SKM-1 (cell line): ENCODE data around the gene ZNF319.

Source experiments
- DNase-seq: peaks from one replicate; lab custom pipeline; 2025; ENCODE audit not compliant: unreplicated experiment; lab: John Stamatoyannopoulos, UW

ZNF319 gene

DNA sequence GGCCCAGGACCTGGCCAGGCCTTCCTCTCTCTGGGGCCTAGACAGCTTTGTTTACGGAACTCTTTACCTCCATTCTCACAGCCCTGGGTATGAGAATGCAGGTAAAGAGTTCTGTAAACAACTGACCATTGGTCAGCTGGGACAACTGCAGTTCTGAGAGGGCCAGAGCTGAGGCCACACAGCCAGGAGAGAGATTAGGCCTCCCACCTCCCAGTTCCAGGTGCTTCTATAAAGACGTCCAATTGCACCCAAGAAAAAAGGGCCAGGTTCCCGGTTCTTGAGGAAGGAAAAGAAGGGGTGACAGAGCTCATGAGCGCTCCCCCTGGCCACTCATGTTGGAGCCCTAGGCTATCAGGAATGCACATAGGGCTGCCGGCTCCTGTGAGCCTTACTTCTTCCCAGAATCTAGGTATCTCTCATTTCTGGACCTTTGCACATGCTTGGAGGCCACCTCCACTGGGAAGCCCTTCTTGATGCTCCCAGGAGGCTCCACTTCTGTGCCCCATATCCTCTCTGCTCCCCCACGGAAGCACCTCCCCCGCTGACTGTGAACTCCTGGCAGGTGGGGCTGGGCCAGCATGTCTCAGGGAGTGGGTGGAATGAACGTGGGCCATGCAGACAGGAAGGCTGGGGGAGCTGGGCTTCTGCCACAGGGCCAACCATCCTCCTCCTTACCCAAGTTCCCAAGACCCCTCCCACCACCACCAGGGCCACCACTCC, 42.6 kb downstream of the ZNF319 start:
- DNase-seq = no peak

- DNase-seq = no peak
These were observed 43.4 kb downstream of the ZNF319 start for GRCh38 chr16:57956924-57957672.

- no peak for DNase-seq
These were observed 44.1 kb downstream of the ZNF319 start for GRCh38 chr16:57956270-57956808.

DNA sequence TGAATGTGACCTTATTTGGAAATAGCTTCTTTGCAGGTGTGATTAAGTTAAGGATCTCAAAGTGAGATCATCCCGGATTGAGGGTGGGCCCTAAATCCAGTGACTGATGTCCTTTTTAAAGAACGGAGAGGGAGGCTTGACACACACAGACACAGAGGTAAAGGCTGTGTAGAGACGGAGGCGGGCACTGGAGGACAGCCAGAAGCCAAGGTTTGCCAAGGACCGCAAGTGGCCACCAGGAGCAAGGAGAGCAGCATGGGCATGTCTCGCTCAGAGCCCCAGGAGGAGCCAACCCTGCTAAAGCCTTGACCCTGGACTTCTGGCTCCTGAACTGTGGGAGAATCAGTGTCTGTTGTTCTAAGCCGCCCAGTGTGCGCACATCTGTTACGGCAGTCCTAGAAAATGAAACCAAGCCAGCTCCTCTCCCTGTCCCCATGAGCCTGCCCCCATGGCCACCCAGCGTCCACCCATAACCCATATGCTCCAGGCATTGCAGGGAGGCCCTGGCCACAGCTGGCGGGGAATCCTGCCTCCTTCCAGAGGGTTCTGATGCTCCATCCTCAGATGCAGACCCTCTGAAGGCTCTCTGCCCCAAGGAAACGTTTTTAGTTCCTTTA, 44.8 kb downstream of the ZNF319 start:
- DNase-seq = no peak

- DNase-seq = no peak
These were observed 46.6 kb downstream of the ZNF319 start for GRCh38 chr16:57953857-57954256.

DNA sequence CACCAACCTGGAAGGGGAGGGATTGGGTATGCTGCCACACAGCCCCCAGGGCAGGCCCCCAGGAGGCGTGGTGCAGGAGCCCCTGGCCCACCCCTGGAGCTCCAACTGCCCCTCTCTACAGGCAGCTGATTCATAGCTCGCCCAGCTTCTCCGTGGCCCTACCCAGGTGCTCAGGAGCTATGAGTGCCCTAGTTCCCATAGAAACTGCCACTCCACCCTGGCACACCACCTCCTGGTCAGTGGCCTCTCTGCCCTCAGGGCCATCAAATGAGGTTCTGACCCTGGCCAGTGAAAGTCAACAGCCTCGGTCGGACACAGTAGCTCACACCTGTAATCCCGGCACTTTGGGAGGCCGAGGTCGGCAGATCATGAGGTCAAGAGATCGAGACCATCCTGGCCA, 47.6 kb downstream of the ZNF319 start:
- DNase-seq = no peak

GRCh38 chr16:57951204-57951960, 49.1 kb downstream of the ZNF319 start:
- DNase-seq = no peak

DNA sequence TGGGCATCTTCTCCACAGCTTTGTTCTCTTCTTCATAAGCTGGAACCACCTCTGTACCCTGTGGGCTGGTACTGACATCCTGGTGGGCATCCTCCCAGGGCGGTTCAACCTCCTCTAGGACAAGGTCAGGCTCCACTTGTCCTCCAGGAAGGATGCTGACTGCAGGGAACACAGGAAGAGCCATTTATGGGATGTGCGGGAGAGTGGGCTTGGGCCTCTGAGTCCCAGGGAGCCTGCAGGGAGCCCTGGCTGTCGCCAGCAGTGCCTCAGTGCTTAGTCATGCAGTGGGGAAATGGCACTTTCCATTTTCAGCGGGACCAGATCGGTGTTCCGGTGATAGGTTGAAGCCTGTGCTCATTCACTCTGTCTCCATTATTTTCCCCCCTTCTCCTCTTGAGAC, 50.1 kb downstream of the ZNF319 start:
- no peak for DNase-seq

GRCh38 chr16:57949595-57950238, 50.8 kb downstream of the ZNF319 start:
- DNase-seq = no peak

DNA sequence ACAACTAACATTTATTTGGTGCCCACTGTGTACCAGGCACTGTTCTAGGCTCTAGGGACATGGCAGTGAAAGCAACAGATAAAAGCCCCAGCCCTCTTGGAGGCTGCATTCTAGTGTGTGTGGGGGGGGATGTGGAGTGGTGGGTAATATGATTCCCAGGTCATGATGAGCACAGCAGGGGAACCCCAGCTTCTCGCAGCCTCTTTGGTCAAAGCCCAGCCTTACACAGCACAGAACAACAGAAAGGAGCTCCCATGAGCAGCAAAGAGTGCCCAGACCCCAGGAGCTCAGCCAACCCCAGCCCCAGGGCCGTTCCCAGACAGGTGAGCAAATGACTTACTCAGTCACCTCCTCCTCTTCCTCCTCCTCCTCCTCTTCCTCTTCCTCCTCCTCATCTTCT, 51.5 kb downstream of the ZNF319 start:
- DNase-seq = no peak

- no peak for DNase-seq
These were observed 52.4 kb downstream of the ZNF319 start for GRCh38 chr16:57948027-57948426.

- DNase-seq = no peak
These were observed 53.2 kb downstream of the ZNF319 start for GRCh38 chr16:57947261-57947660.

- no peak for DNase-seq
These were observed 54.2 kb downstream of the ZNF319 start for GRCh38 chr16:57946181-57946801.

DNA sequence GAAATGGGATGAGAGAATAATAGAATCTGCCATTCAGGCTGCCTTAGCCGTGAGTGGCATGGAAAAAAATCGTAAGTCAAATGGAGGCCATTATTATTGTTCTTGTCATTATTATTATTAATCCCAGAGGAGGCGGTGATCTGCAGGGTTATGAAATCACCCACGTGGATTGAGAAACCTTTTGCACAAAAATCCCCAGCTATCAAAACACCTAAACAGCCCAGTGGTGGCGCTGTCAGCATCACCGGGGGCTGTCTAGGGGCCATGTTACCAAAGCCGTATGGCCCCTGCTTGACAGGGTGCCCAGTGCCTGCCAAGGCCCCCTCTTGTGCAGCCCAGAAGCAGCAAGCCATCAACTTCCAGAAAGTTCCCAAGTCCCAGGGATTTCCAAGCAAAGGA, 54.7 kb downstream of the ZNF319 start:
- no peak for DNase-seq

- no peak for DNase-seq
These were observed 55.3 kb downstream of the ZNF319 start for GRCh38 chr16:57944970-57945739.
